Activated CD4-positive, alpha-beta T cell treated with anti-CD3 and anti-CD28 coated beads for 36 hours (primary cell): Measurements from ENCODE around the gene SSBP2. TPM values are rescaled to one million over a fixed set of nuclear protein-coding genes. Genes with fewer than 3 reads are reported as not detected.
"Not testable (repeated sequence)": the region's sequence is repeated elsewhere in the genome, so short reads cannot be mapped to it uniquely, and the experiment has no call there.

Source experiments
- ATAC-seq: fragments of 200-7000 bp; cut with Tn5 transposase; one replicate; pipeline ENCODE4 v1.10.0; 2021; ENCODE audit warnings: mild to moderate bottlenecking, moderate library complexity
- CTCF ChIA-PET: fragments of 350-600 bp; sonication (Branson Sonifier 250); formaldehyde crosslinking; loops from one replicate; lab custom pipeline; 2021; ENCODE audit warnings: antibody characterized with exemption; lab: Charles Lee
- POLR2A ChIA-PET: fragments of 350-600 bp; sonication (Branson Sonifier 250); formaldehyde crosslinking; loops from one replicate; lab custom pipeline; 2021; ENCODE audit warnings: antibody characterized with exemption, inconsistent platforms; lab: Charles Lee
- DNase-seq: peaks from one replicate; pipeline ENCODE4 v3.0.0-alpha.2; 2020
- H3K27ac Mint-ChIP-seq: one replicate; pipeline ENCODE4 v1.8.0; 2021; ENCODE audit warnings: mixed read lengths
- H3K27me3 Mint-ChIP-seq: one replicate; pipeline ENCODE4 v1.8.0; 2021; ENCODE audit warnings: mixed read lengths
- H3K36me3 Mint-ChIP-seq: one replicate; pipeline ENCODE4 v1.8.0; 2021; ENCODE audit warnings: low read depth, mixed read lengths
- H3K4me1 Mint-ChIP-seq: one replicate; pipeline ENCODE4 v1.8.0; 2021; ENCODE audit warnings: mixed read lengths
- H3K4me3 Mint-ChIP-seq: one replicate; pipeline ENCODE4 v1.8.0; 2021; ENCODE audit warnings: mild to moderate bottlenecking, moderate library complexity, mixed read lengths
- H3K9me3 Mint-ChIP-seq: one replicate; pipeline ENCODE4 v1.8.0; 2021; ENCODE audit warnings: low read depth, mixed read lengths
- intact Hi-C, 2 experiments: fragments of 100-400 bp; cut with DNase I in 1 of 2; cut with micrococcal nuclease in 1 of 2; formaldehyde crosslinking; loops; one replicate each; pipeline versions ENCODE4 v1.14.2 to v1.15.1; 2022 to 2024; cut with DNase I, micrococcal nuclease
- total RNA-seq, 2 experiments: library from RNA; stranded (reverse); gene quantifications; one replicate each; pipeline ENCODE4 v1.2.3, GENCODE V29; 2021

Gene SSBP2
- total RNA-seq, 2 experiments from 2014 or later = 16.9 to 21.4 TPM

GRCh38 chr5:81604193-81604592 lies 146.7 kb downstream of the SSBP2 start:
- POLR2A ChIA-PET = no interaction called here
- Mint-ChIP-seq H3K9me3 (no peaks in the 10 kb centered on the region), H3K27ac (no peak overlapping the region), H3K36me3 (peaks cover 8% of the 10 kb centered on the region), H3K4me1 (peaks cover 10% of the 10 kb centered on the region), H3K27me3 (no peaks in the 10 kb centered on the region), H3K4me3 (no peak overlapping the region)
- DNase-seq (no peak), ATAC-seq (no peak)
- intact Hi-C loops = no loop called here
- CTCF ChIA-PET = no interaction called here

- CTCF ChIA-PET = interaction anchor here (1.3 kb wide), 1 partner anchor 38 kb away, joined by 4 read pairs; no protein-coding TSS in a partner anchor
- peaks cover 17% of the 10 kb centered on the region for H3K36me3 Mint-ChIP-seq
Measured at GRCh38 chr5:81601919-81602318, 149.0 kb downstream of the SSBP2 start.

DNA sequence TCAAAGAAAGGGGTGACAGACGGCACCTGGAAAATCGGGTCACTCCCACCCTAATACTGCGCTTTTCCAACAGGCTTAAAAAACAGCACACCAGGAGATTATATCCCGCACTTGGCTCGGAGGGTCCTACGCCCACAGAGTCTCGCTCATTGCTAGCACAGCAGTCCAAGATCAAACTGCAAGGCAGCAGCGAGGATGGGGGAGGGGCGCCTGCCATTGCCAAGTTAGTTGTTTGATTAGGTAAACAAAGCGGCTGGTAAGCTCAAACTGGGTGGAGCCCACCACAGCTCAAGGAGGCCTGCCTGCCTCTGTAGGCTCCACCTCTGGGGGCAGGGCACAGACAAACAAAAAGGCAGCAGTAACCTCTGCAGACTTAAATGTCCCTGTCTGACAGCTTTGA lies 158.8 kb downstream of the SSBP2 start:
- peaks cover 11% of the 10 kb centered on the region for H3K9me3 Mint-ChIP-seq
- intact Hi-C loops, CTCF ChIA-PET, H3K27ac Mint-ChIP-seq, H3K4me3 Mint-ChIP-seq, ATAC-seq, DNase-seq, H3K27me3 Mint-ChIP-seq: not testable (repeated sequence)
- POLR2A ChIA-PET = interaction anchor here (0.7 kb wide), 1 partner anchor 152 kb away, joined by 3 read pairs; no protein-coding TSS in a partner anchor
- H3K36me3 Mint-ChIP-seq = peaks cover 24% of the 10 kb centered on the region
- H3K4me1 Mint-ChIP-seq = peaks cover 14% of the 10 kb centered on the region

More at GRCh38 chr5:81601919-81602318, 149.0 kb downstream of the SSBP2 start:
- no peaks in the 10 kb centered on the region for H3K27me3 Mint-ChIP-seq
- POLR2A ChIA-PET = interaction anchor here (0.6 kb wide), 1 partner anchor 26 kb away, joined by 6 read pairs; no protein-coding TSS in a partner anchor
- H3K4me1 Mint-ChIP-seq = peaks cover 10% of the 10 kb centered on the region
- H3K4me3 Mint-ChIP-seq = no peak overlapping the region
- no peak for DNase-seq
- H3K27ac Mint-ChIP-seq = no peak overlapping the region
- peaks cover 7% of the 10 kb centered on the region for H3K9me3 Mint-ChIP-seq
- no peak for ATAC-seq
- intact Hi-C loops = no loop called here

- Mint-ChIP-seq H3K36me3 (peaks cover 22% of the 10 kb centered on the region), H3K27me3 (no peaks in the 10 kb centered on the region), H3K9me3 (peaks cover 11% of the 10 kb centered on the region), H3K4me3 (no peak overlapping the region), H3K27ac (no peak overlapping the region), H3K4me1 (peaks cover 14% of the 10 kb centered on the region)
- CTCF ChIA-PET = interaction anchor here (1.0 kb wide), 1 partner anchor 9 kb away, joined by 5 read pairs; no protein-coding TSS in a partner anchor
- intact Hi-C loops = no loop called here
- no peak for ATAC-seq
- no peak for DNase-seq
- POLR2A ChIA-PET = no interaction called here
Measured at GRCh38 chr5:81590498-81591384, 160.2 kb downstream of the SSBP2 start.

DNA sequence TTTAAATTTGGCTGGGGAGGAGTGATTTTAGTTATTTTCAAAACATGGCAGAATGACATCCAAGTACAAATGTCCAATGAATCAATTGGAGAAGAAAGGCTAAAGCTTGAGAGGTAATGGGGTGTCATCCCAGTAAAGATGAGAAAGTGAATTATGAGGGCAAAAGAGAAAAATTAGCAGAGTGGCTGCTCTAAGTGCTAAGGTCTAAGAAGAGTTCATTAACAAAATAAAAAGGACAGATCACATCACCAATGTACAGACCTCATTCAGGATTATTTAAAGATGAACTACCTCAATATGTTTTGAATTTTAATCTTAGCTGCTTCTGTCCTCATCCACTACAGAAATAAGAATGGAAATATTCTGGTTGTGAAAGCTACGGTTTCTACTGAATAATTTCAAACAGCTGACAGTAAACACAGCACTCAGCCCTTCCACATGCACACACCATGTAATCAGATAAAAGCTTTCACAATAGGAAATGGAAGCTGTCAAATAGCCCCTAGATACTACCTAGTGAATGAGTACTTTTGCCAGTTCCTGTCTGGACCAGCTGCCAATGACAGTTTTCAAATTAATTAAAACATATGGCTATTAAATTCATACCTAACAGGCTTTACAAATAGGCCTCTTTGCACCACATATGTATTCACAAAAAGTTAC lies 171.5 kb downstream of the SSBP2 start:
- CTCF ChIA-PET = interaction anchor here (0.6 to 1.1 kb wide), 6 partner anchors 10 to 225 kb away, joined by 3 to 5 read pairs (median 3); no protein-coding TSS in a partner anchor
- H3K4me3 Mint-ChIP-seq = no peak overlapping the region
- peak overlapping the region; percentile 12 for H3K27ac Mint-ChIP-seq
- H3K4me1 Mint-ChIP-seq = peaks cover 20% of the 10 kb centered on the region
- ATAC-seq (peak; percentile 51), DNase-seq (no peak)
- no peaks in the 10 kb centered on the region for H3K9me3 Mint-ChIP-seq
- intact Hi-C loops = loop anchor here in 1 of 2 experiments (1.0 kb wide), 1 partner anchor 19 kb away; no protein-coding TSS in a partner anchor
- no peaks in the 10 kb centered on the region for H3K27me3 Mint-ChIP-seq
- H3K36me3 Mint-ChIP-seq = peaks cover 4% of the 10 kb centered on the region
- POLR2A ChIA-PET = no interaction called here

- CTCF ChIA-PET = interaction anchor here (0.6 kb wide), 1 partner anchor 838 kb away, joined by 3 read pairs; no protein-coding TSS in a partner anchor
- Mint-ChIP-seq H3K4me1 (peaks cover 22% of the 10 kb centered on the region), H3K27me3 (no peaks in the 10 kb centered on the region), H3K36me3 (peaks cover 6% of the 10 kb centered on the region), H3K9me3 (no peaks in the 10 kb centered on the region), H3K27ac (no peak overlapping the region), H3K4me3 (no peak overlapping the region)
- DNase-seq (no peak), ATAC-seq (no peak)
- POLR2A ChIA-PET = no interaction called here
- intact Hi-C loops = no loop called here
Measured at GRCh38 chr5:81577091-81577490, 173.8 kb downstream of the SSBP2 start.

DNA sequence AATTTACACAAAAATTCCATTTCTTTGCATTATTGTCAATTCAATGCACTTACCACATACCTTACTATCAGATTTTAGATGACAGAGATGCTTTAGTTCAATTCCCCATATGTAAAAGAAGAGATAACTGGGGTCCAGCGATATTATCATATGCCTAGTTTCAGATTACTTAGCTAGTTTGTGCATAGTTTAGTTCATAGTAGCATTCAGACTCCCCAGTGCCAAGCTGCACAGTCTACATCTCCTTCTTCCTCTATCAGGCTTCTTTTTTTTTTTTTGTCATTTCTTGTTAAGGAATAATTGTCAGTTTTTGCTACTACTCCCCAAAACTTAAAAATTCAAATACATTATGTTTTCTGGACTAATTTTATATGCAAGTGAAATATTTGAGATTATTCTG lies 175.0 kb downstream of the SSBP2 start:
- ATAC-seq (no peak), DNase-seq (no peak)
- Mint-ChIP-seq H3K36me3 (peaks cover 8% of the 10 kb centered on the region), H3K4me3 (no peak overlapping the region), H3K4me1 (peaks cover 19% of the 10 kb centered on the region), H3K27ac (no peak overlapping the region), H3K27me3 (no peaks in the 10 kb centered on the region), H3K9me3 (no peaks in the 10 kb centered on the region)
- POLR2A ChIA-PET = no interaction called here
- CTCF ChIA-PET = interaction anchor here (1.1 kb wide), 1 partner anchor 8 kb away, joined by 4 read pairs; no protein-coding TSS in a partner anchor
- intact Hi-C loops = no loop called here

- ATAC-seq = no peak
- peaks cover 23% of the 10 kb centered on the region for H3K36me3 Mint-ChIP-seq
- intact Hi-C loops = no loop called here
Measured at GRCh38 chr5:81572201-81572600, 178.7 kb downstream of the SSBP2 start.

DNA sequence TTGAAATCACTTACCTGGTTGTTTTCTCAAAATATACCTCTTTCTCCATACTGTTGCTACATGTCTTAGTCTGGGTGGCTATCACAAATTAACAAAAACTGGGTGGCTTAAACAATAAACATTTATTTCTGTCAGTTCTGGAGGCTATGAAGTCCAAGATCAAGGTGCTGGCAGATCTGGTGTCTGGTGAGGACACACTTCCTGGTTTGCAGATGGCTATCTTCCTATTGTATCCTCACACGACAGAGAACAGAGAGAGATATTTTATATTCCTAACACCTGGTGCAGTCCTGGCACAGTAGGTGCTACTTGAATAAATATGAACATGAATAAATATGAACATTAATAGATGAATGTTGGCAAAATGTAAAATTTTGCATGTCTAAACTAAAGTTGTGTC lies 192.7 kb downstream of the SSBP2 start:
- ATAC-seq (no peak), DNase-seq (no peak)
- intact Hi-C loops = no loop called here
- POLR2A ChIA-PET = no interaction called here
- H3K4me1 Mint-ChIP-seq = peaks cover 35% of the 10 kb centered on the region
- H3K9me3 Mint-ChIP-seq = no peaks in the 10 kb centered on the region
- no peaks in the 10 kb centered on the region for H3K27me3 Mint-ChIP-seq
- CTCF ChIA-PET = no interaction called here
- H3K4me3 Mint-ChIP-seq = no peak overlapping the region
- H3K36me3 Mint-ChIP-seq = peaks cover 2% of the 10 kb centered on the region
- no peak overlapping the region for H3K27ac Mint-ChIP-seq

More at GRCh38 chr5:81572201-81572600, 178.7 kb downstream of the SSBP2 start:
- Mint-ChIP-seq H3K4me1 (peaks cover 2% of the 10 kb centered on the region), H3K9me3 (peaks cover 8% of the 10 kb centered on the region), H3K4me3 (no peak overlapping the region), H3K27me3 (no peaks in the 10 kb centered on the region), H3K27ac (no peak overlapping the region)
- DNase-seq = no peak
- ChIA-PET CTCF (no interaction called here), POLR2A (no interaction called here)

GRCh38 chr5:81556809-81557208 lies 194.1 kb downstream of the SSBP2 start:
- CTCF ChIA-PET = no interaction called here
- Mint-ChIP-seq H3K4me1 (peaks cover 35% of the 10 kb centered on the region), H3K9me3 (no peaks in the 10 kb centered on the region), H3K36me3 (peaks cover 2% of the 10 kb centered on the region), H3K27me3 (no peaks in the 10 kb centered on the region), H3K27ac (no peak overlapping the region), H3K4me3 (no peak overlapping the region)
- peak; percentile 99 for ATAC-seq
- intact Hi-C loops = no loop called here
- POLR2A ChIA-PET = interaction anchor here (0.6 kb wide), 1 partner anchor 620 kb away, joined by 3 read pairs; no protein-coding TSS in a partner anchor
- DNase-seq = no peak

GRCh38 chr5:81555865-81556264 lies 195.0 kb downstream of the SSBP2 start:
- Mint-ChIP-seq H3K4me3 (no peak overlapping the region), H3K4me1 (peaks cover 35% of the 10 kb centered on the region), H3K27me3 (no peaks in the 10 kb centered on the region), H3K9me3 (no peaks in the 10 kb centered on the region), H3K27ac (no peak overlapping the region), H3K36me3 (peaks cover 2% of the 10 kb centered on the region)
- intact Hi-C loops = no loop called here
- DNase-seq = no peak
- no peak for ATAC-seq
- CTCF ChIA-PET = interaction anchor here (0.7 kb wide), 1 partner anchor 156 kb away, joined by 3 read pairs; no protein-coding TSS in a partner anchor
- POLR2A ChIA-PET = no interaction called here
